Kidney epithelial cell (primary cell): ENCODE data around the gene NUF2. TPM values are rescaled to one million over a fixed set of nuclear protein-coding genes. Genes with fewer than 3 reads are reported as not detected.
"Not testable (repeated sequence)": the region's sequence is repeated elsewhere in the genome, so short reads cannot be mapped to it uniquely, and the experiment has no call there.

Source experiments
- DNase-seq: peaks from one replicate; pipeline ENCODE4 v3.0.0-alpha.2; 2010; ENCODE audit warnings: low read depth
- H3K27me3 ChIP-seq: 2 replicates; pipeline ENCODE4 v1.6.0; 2011; ENCODE audit warnings: low read length; ENCODE audit not compliant: control insufficient read depth, insufficient read depth
- H3K36me3 ChIP-seq: 2 replicates; pipeline ENCODE4 v1.5.1; 2011; ENCODE audit warnings: low read length; ENCODE audit not compliant: control insufficient read depth, insufficient read depth
- H3K4me3 ChIP-seq: 2 replicates; pipeline ENCODE4 v1.5.1; 2011; ENCODE audit warnings: low read depth, mild to moderate bottlenecking, control low read depth, low read length
- CTCF ChIP-seq: IDR thresholded peaks from 2 replicates; pipeline ENCODE4 v1.5.1; 2011; ENCODE audit warnings: mild to moderate bottlenecking, moderate library complexity, low read length, control low read depth, inconsistent platforms; ENCODE audit not compliant: insufficient read depth, poor library complexity, severe bottlenecking
- total RNA-seq: library from RNA; depleted of rRNA; stranded (reverse); fragments of >200 nt; gene quantifications from 2 replicates; pipeline ENCODE4 v1.2.3, GENCODE V29; 2015

NUF2 gene
- total RNA-seq, 1 donor from 2014 or later = 6.8 TPM

GRCh38 chr1:163291461-163291860 is 30.3 kb upstream of the NUF2 start:
- TF ChIP-seq CTCF = no peak
- Histone ChIP-seq H3K36me3 (no peaks in the 10 kb centered on the region), H3K4me3 (no peak overlapping the region), H3K27me3 (no peaks in the 10 kb centered on the region)
- DNase-seq = no peak

- not testable (repeated sequence) for H3K36me3 ChIP-seq, H3K27me3 ChIP-seq, H3K4me3 ChIP-seq, DNase-seq
Measured at GRCh38 chr1:163292153-163292552, 29.6 kb upstream of the NUF2 start.

GRCh38 chr1:163293497-163293896 is 28.3 kb upstream of the NUF2 start:
- H3K36me3 ChIP-seq, DNase-seq, H3K27me3 ChIP-seq, H3K4me3 ChIP-seq: not testable (repeated sequence)

- no peak for DNase-seq
- Histone ChIP-seq H3K27me3 (no peaks in the 10 kb centered on the region), H3K36me3 (no peaks in the 10 kb centered on the region), H3K4me3 (no peak overlapping the region)
- no peak for TF ChIP-seq CTCF
Measured at GRCh38 chr1:163295949-163296348, 25.8 kb upstream of the NUF2 start.

- Histone ChIP-seq H3K4me3 (no peak overlapping the region), H3K27me3 (no peaks in the 10 kb centered on the region), H3K36me3 (no peaks in the 10 kb centered on the region)
- TF ChIP-seq CTCF = no peak
- no peak for DNase-seq
Measured at GRCh38 chr1:163296504-163297263, 25.1 kb upstream of the NUF2 start.

GRCh38 chr1:163298365-163298764 is 23.4 kb upstream of the NUF2 start:
- TF ChIP-seq CTCF = no peak
- H3K36me3 ChIP-seq = no peaks in the 10 kb centered on the region
- DNase-seq = no peak
- H3K4me3 ChIP-seq = no peak overlapping the region
- H3K27me3 ChIP-seq = no peaks in the 10 kb centered on the region

- no peak for DNase-seq
- Histone ChIP-seq H3K36me3 (no peaks in the 10 kb centered on the region), H3K27me3 (no peaks in the 10 kb centered on the region), H3K4me3 (no peak overlapping the region)
- no peak for TF ChIP-seq CTCF
Measured at GRCh38 chr1:163300568-163300967, 21.2 kb upstream of the NUF2 start.
